ENCODE data around the gene EBLN1.

EBLN1 gene

DNA sequence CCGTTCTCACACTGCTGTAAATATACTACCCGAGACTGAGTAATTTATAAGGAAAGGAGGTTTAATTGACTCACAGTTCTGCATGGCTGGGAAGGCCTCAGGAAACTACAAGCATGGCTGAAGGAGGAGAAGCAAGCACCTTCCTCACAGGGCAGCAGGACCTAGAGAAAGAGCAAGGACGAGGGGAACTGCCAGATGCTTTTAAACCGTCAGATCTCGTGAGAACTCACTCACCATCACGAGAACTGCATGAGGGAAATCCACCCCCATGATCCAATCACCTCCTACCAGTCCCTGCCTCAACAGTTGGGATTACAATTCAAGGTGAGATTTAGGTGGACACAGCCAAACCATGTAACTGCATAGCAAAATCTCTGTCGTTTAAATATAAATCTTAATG lies at the start of gene EBLN1:
Gene EBLN1, minus strand, starts transcription at position 174 of the 400 bp plus-strand sequence. CDS start 8,032 bp downstream, outside the sequence.
- DNase-seq (ENCODE audit: low read depth in 2 of 2), result no peak

DNA sequence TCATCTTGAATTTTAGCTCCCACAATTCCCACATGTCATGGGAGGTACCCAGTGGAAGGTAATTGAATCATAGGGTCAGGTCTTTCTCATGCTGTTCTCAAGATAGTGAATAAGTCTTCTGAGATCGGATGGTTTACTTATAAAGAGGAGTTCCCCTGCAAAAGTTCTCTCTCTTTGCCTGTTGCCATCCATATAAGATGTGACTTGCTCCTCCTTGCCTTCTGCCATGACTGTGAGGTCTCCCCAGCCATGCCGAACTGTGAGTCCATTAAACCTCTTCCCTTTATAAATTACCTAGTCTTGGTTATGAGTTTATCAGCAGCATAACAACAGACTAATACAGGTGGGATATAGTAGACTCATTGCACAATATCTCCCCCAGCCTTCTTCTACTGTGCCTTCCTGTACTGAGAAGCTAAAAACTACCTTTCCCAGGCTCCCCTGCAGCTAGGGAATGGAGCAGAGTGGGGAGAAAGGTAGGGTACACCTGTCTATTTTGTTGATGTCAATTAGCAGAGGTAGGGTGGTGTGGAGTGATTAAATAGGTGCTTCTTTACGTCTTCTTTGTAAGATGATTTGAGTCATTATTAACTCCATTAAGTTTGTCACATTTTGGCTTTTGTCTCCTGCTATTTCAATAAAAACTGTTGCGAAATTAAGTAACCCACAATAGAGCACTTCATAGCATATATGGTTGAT lies 48.2 kb upstream of the EBLN1 start:
- no peak for DNase-seq (ENCODE audit: low read depth in 2 of 2)

DNA sequence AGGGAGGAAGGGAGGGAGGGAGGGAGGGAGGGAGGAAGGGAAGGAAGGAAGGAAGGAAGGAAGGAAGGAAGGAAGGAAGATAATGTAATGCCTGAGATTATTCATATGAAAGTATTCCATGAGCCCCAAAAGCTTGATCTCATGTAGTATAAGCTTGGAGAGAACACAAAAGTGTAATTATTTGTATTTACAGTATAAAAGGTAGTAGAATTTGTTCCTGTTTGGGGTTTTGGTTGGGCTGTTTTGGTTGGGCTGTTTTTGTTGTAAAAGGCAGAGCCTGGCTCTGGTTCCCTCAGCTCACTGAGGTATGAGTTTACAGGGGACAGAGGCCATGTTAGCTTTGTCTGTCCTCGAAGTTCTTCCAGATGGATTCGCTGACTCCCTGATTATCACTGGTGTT lies 45.3 kb upstream of the EBLN1 start:
- no peak for DNase-seq (ENCODE audit: low read depth in 2 of 2)

DNA sequence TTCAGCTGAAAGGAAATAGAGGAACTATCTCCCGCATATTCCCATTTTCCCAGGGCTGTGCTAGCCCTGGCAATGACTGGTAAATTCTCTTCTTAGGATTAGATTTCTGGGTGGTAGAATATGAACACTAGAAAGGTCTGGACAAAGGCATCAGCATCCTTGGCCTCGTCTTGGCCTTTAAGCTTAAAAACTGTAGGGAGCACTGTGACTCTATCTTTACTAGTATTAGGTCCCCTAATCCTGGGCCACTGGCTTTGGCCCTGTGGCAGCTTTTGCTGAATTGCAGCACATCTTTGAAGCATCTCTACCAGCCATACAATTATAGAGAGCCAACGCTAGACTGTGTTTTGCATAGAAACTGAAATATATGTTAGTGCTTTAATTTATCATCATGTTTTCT lies 41.5 kb upstream of the EBLN1 start:
- DNase-seq (ENCODE audit: low read depth in 2 of 2), result no peak

DNA sequence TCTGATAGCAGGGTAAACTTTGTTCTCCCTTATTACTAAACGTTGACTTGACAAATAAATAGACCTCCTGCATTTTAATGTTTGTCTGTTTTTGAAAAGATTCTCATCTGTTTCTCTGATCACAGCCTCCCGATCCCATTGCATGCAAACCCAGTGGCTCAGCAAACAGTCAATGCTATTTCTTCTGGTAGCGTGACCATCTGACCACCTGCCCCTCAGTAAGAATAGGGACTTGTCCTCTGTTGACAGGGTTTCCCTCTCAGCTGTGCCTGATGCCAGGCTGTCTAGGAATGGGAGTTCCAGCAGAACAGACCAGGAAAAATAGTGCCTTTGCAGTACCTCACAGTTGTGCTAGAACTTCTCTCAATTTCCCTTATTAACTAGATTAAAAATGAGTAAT lies 40.7 kb upstream of the EBLN1 start:
- no peak for DNase-seq (ENCODE audit: low read depth in 2 of 2)

DNA sequence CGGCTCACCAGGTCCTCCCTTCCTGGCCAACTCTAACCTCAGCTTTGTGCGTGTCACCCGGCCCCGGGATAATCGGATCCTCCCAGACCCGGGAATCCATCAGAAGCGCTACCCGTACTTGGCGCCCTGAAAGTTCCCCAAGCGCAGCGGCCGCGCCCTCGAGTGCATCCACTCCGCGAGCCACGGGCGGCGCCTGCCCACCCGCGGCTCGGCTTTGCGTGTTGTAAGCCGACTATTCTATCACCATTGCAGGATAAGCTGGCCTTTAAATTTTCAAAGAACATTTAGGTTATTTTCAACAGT lies 35.7 kb upstream of the EBLN1 start:
- peak; percentile 37 to 39 for DNase-seq (ENCODE audit: low read depth in 2 of 2)

DNA sequence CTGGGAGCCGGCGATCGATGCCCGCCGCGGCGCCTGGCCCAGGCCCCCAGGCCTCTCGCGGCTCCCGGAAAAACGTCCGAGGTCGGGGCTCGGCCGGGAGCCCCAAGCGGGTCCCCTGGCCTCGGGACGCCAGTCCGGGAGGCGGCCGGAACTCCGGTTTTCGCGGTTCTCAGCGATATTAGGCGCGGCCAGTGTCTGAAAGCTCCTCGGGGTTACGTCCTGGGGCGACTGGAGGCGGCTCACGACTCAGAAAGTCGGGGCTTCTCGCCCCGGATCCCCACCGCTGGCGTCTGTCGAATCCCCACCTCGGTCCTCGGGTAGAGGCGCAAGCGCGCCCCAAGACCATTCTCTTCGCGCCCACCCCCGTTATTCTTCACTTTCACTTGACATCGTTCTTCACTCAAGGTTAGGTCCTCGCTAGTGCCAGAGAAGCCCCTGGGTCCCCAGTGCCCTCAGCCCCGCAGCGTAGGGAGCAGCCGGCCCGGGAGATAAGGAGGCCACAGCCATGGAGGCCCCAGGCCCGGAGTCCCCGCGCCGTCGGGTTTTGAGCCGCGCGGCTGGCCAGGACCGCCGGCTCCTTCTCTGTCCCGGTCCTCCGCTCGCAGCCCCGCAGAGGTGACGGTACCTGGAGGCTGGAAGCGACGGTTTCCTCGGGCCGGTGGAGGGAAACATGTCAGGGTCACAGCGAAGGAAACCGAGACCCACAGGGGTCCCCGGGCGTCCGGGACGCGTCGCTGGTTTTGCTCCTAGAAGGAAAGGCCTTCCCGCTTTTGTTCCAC lies 35.2 kb upstream of the EBLN1 start:
- peak; percentile 23 to 36 for DNase-seq (ENCODE audit: low read depth in 2 of 2)

DNA sequence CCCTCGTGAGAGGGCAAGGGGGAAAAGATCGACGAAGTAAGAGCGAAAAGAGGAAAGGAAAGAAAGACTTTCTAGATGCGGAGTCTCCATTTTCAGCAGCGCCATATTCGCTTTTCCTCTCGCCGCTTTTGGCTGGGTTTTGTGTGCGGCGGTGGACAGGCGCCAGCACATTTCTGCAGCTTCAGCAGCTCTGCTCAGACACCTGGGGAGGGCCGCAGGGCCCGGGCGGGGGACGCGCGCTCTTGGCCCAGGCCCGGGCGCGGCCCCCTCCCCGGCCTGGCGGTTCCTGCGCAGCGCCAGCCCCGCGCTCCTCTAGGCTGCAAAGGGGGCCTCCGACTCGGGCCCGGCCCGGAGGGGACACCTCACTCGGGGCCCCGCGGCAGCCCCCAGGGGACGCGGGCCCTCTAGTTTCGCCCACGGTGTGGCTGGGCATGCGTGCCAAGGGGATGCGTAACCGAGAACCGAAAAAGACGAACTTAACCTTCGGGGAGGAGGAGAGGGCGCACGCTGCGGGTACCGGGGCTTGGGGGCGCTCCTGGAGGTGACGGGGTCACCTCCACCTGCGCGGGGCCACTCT lies 34.5 kb upstream of the EBLN1 start:
- peak; percentile 42 to 66 for DNase-seq (ENCODE audit: low read depth in 2 of 2)

DNA sequence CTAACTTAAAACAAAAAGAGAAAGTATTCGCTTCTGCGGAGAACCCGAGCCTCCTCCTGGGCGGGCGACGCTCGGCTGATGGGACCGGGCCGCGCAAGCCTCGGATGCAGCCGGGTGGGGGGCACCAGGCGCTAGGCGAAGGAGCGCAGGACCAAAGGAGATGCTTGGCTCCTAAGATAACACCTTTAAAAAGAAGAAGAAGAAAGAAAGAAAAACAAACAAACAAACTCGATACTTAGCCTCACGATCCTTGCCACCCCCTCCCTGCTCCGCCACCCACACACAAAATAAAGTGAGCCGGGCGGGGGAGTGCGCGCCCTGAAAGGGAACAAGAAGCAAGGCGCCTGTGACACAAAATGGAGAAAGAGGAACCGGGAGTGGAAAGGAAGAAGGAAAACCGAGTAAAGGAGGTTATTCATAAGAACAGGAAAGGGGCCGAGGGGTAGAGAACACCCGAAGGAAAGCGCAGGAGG lies 34.0 kb upstream of the EBLN1 start:
- peak; percentile 55 to 68 for DNase-seq (ENCODE audit: low read depth in 2 of 2)

DNA sequence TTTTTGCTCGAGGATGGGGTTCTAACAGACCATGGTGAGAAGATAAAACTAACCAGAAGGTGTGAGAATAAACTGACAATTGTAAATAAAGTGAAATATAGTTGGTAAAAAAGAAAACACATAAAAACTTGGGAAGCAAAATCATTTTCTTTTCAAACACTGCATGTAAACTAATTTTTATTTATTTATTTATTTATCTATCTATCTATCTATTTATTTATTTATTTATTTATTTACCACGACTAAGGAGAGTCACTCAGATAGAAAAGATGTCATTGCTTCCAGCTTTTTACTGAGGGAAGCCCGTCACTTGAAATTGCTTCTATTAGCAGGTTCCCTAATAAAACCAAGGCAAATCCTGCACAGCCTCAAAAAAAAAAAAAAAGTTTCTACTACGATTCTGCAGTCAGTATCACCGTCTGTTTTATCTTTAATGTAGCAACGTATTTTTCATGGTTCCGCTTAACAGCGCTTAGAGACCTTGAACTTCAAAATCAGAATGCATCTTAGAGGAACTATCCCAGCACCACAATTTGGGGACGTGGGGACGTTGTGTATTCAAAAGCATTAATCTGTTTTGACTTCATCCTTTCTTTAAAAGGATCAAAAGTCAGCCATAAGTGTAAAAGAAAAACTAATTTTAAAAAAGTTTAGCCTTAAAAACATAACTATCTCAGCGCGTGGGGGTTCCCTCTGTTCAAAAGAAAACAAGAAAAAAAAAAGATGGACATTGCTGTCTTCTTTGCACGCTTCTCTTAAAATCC lies 33.3 kb upstream of the EBLN1 start:
- no peak for DNase-seq (ENCODE audit: low read depth in 2 of 2)

DNA sequence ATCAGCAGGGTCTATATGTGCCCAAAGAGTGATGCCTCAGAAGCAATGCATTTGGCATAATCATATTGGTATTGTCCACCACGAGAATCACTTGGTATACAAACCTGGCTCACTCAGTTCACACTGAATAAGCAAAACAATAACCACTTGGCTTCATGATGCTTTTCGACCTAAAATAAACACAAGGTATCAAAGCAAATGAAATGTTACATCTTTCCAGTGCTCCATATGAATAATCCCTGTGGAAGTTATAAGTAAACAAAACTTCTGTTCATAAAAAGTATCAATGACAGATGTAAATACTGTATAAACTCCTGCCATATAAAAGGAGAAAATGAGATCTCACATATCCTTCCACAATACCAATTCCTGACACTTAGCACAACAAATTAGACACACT lies 29.8 kb upstream of the EBLN1 start:
- no peak for DNase-seq (ENCODE audit: low read depth in 2 of 2)

DNA sequence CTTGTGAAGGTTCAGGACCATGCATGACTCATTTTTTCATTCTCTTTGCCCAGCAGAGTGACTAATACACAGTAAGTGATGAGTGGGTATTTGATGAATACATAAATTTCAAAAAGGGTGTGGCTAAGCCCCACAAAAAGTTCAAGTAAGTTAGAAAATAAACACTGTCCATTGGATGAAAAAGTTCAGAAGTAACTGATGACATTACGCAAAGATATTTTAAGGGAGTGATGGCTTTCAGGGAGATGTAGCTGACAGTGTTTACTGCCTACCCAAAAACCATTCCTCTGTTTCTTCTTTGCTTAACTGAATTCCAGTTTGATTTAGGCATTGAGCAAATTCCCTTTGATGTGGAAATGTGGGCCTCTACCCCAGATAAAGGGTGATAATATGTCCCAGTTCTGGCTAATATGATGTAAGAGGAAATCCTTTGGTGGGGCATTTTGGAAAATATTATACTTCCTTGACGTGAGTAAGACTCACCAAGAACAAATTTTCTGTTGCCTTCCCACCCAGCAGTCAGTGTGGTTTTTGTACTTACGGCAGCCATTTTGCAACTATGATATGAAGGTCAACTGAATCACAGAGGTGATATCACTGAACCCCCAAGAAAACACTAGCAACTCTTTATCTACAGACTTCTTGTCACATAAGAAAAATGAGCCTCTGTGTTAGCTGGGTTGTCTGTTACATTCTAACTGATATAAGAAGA lies 29.0 kb upstream of the EBLN1 start:
- DNase-seq (ENCODE audit: low read depth in 2 of 2), result peak in 1 of 2 donors; percentile 39

DNA sequence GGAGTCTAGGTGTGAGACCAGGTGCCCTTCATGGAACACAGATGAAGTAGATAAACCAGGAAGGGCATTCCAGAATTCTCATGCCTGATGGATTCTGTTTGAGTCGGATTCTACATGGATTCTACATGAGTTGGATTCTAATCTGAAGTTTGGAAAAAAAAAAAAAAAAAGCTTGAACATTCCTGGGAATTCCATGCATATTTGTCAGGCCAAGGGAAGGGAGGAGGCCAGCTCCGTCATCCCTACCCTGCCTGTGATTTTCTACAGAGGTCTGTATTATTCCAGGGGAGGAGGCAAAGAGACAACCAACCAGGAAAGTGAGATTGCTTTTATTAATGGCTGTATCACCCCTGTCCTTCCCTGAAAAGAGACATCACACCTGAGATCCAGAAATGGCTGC lies 27.8 kb upstream of the EBLN1 start:
- DNase-seq (ENCODE audit: low read depth in 2 of 2), result no peak

DNA sequence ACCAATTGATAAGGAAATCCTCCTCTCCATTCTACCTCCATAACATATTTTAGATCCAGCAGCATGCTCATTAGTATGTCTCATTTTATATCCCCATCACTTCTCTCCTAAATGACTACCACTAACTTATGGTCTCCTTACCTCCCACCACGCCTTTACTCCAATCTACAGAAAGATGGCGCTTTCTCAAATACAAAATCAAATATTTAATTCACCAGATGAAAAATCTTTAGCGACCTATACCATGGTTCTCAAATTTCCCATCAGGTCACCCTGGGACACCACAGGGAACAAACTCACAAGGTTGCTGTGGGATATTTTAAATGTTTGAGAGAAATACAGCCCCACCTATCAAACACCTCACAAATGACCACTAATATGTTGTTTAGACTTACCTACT lies 27.0 kb upstream of the EBLN1 start:
- DNase-seq (ENCODE audit: low read depth in 2 of 2), result no peak

DNA sequence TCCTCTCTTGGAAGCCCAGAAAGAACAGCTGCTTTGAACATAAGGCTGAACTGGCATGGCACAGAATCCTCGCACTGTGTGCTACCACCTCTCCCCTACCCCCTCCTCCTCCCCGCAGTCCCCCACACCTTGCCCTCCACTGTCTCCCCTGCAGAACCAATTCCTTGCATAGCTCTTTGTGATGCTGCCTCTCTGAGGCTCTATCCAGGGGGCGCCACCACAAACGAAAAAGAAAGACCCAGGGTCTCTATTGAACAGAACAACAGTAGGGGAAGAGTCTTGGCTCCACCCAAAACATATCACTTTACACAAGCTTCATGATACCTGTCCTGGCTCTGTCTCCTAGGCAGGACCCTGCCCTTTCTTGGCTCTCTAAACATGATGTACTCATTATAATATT lies 26.2 kb upstream of the EBLN1 start:
- DNase-seq (ENCODE audit: low read depth in 2 of 2), result peak in 1 of 2 donors; percentile 3

DNA sequence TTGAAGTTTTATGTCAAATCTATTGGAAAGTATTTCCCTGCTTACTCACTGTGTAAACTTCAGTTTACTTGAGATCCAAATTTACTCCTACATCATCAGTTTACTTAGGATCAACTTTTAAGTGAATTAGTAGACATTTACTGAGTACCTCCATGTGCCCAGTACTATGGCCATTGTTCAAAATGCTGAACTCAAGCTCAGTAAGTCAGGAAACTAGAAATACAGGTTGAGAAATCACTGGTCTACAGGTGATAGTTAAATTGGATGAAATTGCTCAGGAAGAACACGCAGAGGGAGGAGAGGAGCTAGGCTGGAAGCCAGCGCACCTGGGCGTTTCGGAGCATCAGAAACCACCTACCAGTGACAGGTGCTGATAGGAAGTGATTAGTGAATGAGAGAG lies 25.5 kb upstream of the EBLN1 start:
- no peak for DNase-seq (ENCODE audit: low read depth in 2 of 2)

DNA sequence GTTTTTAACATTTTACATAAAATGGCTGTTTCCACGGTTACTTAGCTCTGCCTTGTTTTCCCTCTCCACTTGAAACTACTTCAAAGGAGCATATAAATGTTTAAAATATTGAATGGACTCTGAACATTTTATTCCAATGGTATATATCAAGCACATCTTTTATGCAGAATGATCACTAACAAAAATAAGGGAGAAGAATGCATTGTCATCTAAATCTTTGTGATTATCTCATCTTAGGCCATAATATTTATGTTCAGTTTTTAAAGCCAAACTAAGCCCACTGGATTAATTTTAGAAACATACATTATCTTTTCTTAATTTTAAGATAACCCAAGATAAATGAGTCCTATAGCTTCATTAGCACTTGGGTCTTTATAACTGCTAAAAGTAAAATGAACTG lies 13.4 kb upstream of the EBLN1 start:
- DNase-seq (ENCODE audit: low read depth in 2 of 2), result no peak

DNA sequence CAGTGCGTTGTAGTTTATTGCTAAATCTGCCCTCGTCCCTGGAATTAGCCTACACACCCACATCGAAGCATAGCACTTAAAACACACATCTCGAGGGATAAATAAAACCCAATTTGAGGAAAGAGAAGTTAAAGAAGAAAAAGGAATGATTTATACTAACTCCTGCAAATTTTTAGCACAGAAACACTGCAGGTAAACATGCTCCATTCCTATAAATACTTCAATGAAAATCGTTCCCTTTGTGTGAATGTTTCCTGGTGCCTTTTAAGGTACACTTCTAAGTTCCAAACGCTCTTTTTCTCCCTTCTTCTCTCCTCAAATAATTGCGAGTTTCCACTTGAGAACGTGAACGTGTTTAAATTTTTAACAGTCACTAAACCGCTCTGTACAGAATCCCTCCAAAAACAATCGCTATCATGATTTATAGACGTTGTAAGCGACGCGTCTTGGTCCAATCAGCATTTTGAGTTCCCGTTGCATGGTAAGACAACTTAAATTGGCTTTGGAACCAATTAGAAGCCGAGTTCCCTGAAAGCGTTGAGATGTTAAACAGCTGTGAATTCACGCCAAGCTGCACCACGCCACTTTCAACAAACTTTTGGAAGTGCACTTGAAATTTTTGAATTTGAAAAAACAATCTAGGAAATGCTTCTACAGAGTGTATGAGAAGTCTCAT lies 12.5 kb upstream of the EBLN1 start:
- DNase-seq (ENCODE audit: low read depth in 2 of 2), result peak in 1 of 2 donors; percentile 21

DNA sequence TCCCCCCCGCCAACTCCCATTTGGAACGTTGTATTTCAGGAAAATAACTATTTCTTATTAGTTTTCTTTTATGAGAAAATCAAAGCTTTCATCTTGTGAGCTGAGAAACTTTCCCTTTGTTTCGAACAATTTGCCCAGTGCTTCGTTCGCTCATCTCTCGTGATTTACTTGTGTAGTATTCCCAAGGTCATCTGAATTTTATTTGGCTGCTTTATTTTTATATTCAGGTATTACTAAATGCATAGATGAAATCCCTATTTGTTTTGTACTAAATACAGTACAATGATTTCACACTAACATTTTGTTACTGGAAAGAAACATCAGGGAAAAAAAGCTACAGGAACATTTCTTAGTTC lies 12.0 kb upstream of the EBLN1 start:
- no peak for DNase-seq (ENCODE audit: low read depth in 2 of 2)

DNA sequence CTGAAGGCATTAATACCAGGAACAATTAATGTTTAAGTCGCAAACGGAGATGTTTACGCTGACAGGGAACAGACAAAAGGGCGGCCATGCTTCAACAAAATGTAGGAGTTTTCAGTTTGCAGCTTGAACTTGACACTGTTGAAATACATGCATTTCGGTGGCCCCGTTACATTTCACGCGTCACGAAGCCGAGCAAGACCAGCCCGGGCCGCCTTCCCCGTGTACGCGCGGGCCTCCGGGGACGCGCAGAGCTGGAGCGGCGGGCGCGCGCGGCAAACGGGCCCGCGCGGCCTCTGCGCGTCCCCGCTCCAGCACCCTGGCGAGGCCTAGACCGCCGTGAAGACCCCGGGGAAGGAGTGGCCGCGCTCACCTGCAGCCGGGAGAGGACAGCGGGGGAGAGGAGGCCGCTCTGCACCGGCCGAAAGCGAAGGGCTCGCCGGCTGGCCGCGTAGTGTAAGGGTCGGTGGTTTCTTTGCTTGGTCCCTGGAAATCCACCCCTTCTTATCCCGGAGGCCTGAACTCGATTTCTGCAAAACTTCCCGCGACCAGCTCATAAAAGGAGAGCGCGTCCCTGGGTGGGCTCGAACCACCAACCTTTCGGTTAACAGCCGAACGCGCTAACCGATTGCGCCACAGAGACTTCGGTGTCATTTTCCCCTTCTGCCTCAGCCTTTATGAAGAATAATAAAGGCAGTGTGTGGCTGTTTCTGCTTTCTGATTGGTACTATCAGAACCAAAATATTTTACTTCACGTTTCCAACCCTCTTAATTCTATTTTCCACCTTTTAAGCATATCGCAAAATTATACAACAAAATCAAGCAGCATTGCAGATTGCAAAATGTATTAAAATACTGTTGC lies 11.4 kb upstream of the EBLN1 start:
- peak; percentile 83 to 93 for DNase-seq (ENCODE audit: low read depth in 2 of 2)
